Measurements from ENCODE around the gene GABARAPL1.

DNA sequence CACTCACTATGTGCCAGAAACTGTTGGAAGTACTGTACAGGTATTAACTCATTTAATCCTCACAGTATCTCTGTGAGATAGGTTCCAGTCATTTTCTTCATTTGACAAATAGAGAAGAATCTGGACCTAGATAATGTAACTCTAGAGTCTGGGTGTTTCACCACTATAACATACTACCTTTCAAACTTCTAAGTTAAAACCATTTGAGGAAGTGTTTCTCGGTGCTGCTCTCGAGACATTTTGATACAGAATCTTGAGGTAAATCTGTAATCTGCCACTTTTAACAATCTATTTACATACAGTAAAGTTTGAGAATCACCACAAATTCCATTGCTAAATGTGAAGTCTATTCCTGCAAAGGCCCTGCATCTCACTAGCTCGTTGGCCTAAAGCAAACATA lies 49.6 kb upstream of the GABARAPL1 start:
- TF ChIP-seq GATA3 (IDR thresholded peaks at IDR 0.05; ENCODE audit: low read depth, low read length) (no peak), GATA2 (IDR thresholded peaks at IDR 0.05; ENCODE audit: low read depth, low read length) (no peak)
